Keratinocyte (primary cell): ENCODE results near the gene SERPINA10. TPM values are rescaled to one million over a fixed set of nuclear protein-coding genes. Genes with fewer than 3 reads are reported as not detected.
A peak's percentile ranks its signal among the peaks of the same experiment; 100 is the strongest.

Experiments used
- DNase-seq: peaks from one replicate; pipeline ENCODE4 v3.0.0-alpha.2; 2011; ENCODE audit warnings: low read depth, missing footprints, low spot score
- FAIRE-seq: peaks from 2 replicates; lab custom pipeline; 2011; peaks lifted over from hg19 to GRCh38; lab: Jason Lieb, UNC
- H2AFZ ChIP-seq: 2 replicates; pipeline ENCODE4 v1.6.0; 2012; ENCODE audit warnings: low read length, control low read depth, inconsistent platforms; ENCODE audit not compliant: control insufficient read depth
- H3K27ac ChIP-seq: 2 replicates; pipeline ENCODE4 v1.5.1; 2011; ENCODE audit warnings: low read length; ENCODE audit not compliant: control insufficient read depth, insufficient read depth
- H3K27me3 ChIP-seq: 3 replicates; pipeline ENCODE4 v1.6.0; 2011; ENCODE audit warnings: low read length; ENCODE audit not compliant: control insufficient read depth, insufficient read depth; ENCODE audit errors: extremely low read depth
- H3K36me3 ChIP-seq, 2 experiments: 2 replicates in 1 of 2; 3 replicates in 1 of 2; pipeline ENCODE4 v1.5.1; 2011; ENCODE audit warnings: low read length in 2 of 2, mild to moderate bottlenecking in 1 of 2; ENCODE audit not compliant: control insufficient read depth in 2 of 2, insufficient read depth in 2 of 2; ENCODE audit errors: extremely low read depth in 1 of 2
- H3K4me1 ChIP-seq: 3 replicates; pipeline ENCODE4 v1.5.1; 2011; ENCODE audit warnings: low read length; ENCODE audit not compliant: control insufficient read depth, insufficient read depth; ENCODE audit errors: extremely low read depth
- H3K4me2 ChIP-seq: 3 replicates; pipeline ENCODE4 v1.6.0; 2011; ENCODE audit warnings: low read depth, low read length; ENCODE audit not compliant: control insufficient read depth, insufficient read depth; ENCODE audit errors: extremely low read depth
- H3K4me3 ChIP-seq, 3 experiments: fragments of 200-600 bp in 1 of 3; sonication (generic) in 1 of 3; 2 replicates in 2 of 3; 3 replicates in 1 of 3; pipeline ENCODE4 v1.5.1; 2011 to 2016; ENCODE audit warnings: low read length in 3 of 3, mild to moderate bottlenecking in 3 of 3, control low read depth in 2 of 3, inconsistent platforms in 1 of 3, low read depth in 1 of 3, mixed read lengths in 1 of 3, mixed run types in 1 of 3, moderate library complexity in 1 of 3; ENCODE audit not compliant: control insufficient read depth in 2 of 3, insufficient read depth in 2 of 3; ENCODE audit errors: extremely low read depth in 1 of 3
- H3K79me2 ChIP-seq: 2 replicates; pipeline ENCODE4 v1.6.0; 2012; ENCODE audit warnings: low read length; ENCODE audit not compliant: control insufficient read depth, insufficient read depth
- H3K9ac ChIP-seq: 3 replicates; pipeline ENCODE4 v1.6.0; 2011; ENCODE audit warnings: low read length; ENCODE audit not compliant: control insufficient read depth, insufficient read depth; ENCODE audit errors: extremely low read depth
- H3K9me1 ChIP-seq: 3 replicates; pipeline ENCODE4 v1.6.0; 2011; ENCODE audit warnings: low read length; ENCODE audit not compliant: control insufficient read depth, insufficient read depth; ENCODE audit errors: extremely low read depth
- H3K9me3 ChIP-seq: 2 replicates; pipeline ENCODE4 v1.5.1; 2012; ENCODE audit warnings: low read depth, low read length; ENCODE audit not compliant: control insufficient read depth
- H4K20me1 ChIP-seq: 3 replicates; pipeline ENCODE4 v1.6.0; 2011; ENCODE audit warnings: low read length; ENCODE audit not compliant: control insufficient read depth, insufficient read depth; ENCODE audit errors: extremely low read depth
- EZH2 ChIP-seq: IDR thresholded peaks from one replicate; pipeline ENCODE4 v1.6.1; 2012; ENCODE audit warnings: inconsistent platforms, mild to moderate bottlenecking, low read length, moderate library complexity
- dilution Hi-C: fragments of 300-500 bp; cut with MboI; formaldehyde crosslinking; loops from one replicate; pipeline ENCODE4 v1.7.0; 2020; ENCODE audit warnings: low sequenced_read_pairs; ENCODE audit not compliant: extremely low pct_ligation_motif_present
- polyA plus RNA-seq, 5 experiments: library from polyadenylated mRNA; depleted of rRNA in 3 of 5; stranded (reverse) in 3 of 5; stranded (forward) in 1 of 5; unstranded in 1 of 5; fragments of >200 nt; gene quantifications; 1 replicate in 1 of 5; 2 replicates in 3 of 5; 3 replicates in 1 of 5; pipeline versions ENCODE4 v1.2.1 to v1.2.3, GENCODE V29; 2011 to 2012; ENCODE audit warnings: missing spikeins in 2 of 5, low read depth in 1 of 5, low replicate concordance in 1 of 5
- TF ChIP-seq, protein P1 (sequence below), 3 experiments: IDR thresholded peaks in 1 of 3; conservative IDR thresholded peaks in 1 of 3; optimal IDR thresholded peaks in 1 of 3; 2 replicates in 2 of 3; 3 replicates in 1 of 3; pipeline versions ENCODE3 to v1.5.1; 2011; ENCODE audit warnings: low read length in 3 of 3, mild to moderate bottlenecking in 3 of 3, moderate library complexity in 2 of 3, control low read depth in 1 of 3, inconsistent platforms in 1 of 3; ENCODE audit not compliant: insufficient read depth in 2 of 3; ENCODE audit errors: extremely low read depth in 1 of 3

SERPINA10 gene
- polyA plus RNA-seq, 1 donor (not counting 4 experiments of a cell fraction or from before 2014, with no cell fraction given) = not detected

DNA sequence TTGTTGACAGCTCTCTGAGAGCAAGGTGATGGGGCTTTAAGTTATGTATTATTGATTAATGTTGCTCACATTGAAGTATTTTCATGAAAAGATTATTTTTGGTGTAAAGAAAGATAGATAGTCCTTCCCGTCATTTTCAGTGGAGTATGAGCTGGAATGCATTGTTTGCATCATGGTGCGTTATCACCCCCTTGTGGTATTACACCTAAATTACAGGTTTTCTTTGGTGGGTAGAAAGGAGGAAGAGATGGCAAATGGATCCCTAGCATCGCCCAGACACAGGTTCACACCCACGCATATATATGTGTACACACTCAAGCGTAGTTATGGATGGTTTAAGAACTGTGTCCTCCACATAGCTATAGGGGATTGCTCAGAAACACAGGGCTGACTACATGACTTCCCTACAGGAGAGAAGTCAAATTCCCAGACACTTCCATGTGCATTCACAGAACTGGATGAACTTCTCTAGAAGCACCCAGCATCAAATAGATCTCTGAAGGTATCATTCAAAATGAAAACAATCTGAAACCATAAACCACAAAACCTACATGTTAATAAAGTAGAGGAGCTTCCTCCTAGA lies 14.4 kb upstream of the SERPINA10 start:
- peak; percentile 13 for FAIRE-seq
- no peaks in the 10 kb centered on the region for H3K9me1 ChIP-seq
- no peak overlapping the region for H3K27ac ChIP-seq
- no peaks in the 10 kb centered on the region for H3K79me2 ChIP-seq
- H4K20me1 ChIP-seq = no peaks in the 10 kb centered on the region
- TF ChIP-seq, protein P1, sequence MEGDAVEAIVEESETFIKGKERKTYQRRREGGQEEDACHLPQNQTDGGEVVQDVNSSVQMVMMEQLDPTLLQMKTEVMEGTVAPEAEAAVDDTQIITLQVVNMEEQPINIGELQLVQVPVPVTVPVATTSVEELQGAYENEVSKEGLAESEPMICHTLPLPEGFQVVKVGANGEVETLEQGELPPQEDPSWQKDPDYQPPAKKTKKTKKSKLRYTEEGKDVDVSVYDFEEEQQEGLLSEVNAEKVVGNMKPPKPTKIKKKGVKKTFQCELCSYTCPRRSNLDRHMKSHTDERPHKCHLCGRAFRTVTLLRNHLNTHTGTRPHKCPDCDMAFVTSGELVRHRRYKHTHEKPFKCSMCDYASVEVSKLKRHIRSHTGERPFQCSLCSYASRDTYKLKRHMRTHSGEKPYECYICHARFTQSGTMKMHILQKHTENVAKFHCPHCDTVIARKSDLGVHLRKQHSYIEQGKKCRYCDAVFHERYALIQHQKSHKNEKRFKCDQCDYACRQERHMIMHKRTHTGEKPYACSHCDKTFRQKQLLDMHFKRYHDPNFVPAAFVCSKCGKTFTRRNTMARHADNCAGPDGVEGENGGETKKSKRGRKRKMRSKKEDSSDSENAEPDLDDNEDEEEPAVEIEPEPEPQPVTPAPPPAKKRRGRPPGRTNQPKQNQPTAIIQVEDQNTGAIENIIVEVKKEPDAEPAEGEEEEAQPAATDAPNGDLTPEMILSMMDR (optimal IDR thresholded peaks at IDR 0.05 in 1 of 3, IDR thresholded peaks at IDR 0.05 in 1 of 3, conservative IDR thresholded peaks at IDR 0.05 in 1 of 3; ENCODE audit: extremely low read depth in 1 of 3, insufficient read depth in 2 of 3, low read length in 3 of 3) = peak; percentile 22 to 56 (median 56)
- no peak for TF ChIP-seq EZH2
- H3K4me3 ChIP-seq = no peak overlapping the region
- no peaks in the 10 kb centered on the region for H3K27me3 ChIP-seq
- no peak for DNase-seq
- no peak overlapping the region for H3K4me2 ChIP-seq
- dilution Hi-C loops = no loop called here
- H3K9ac ChIP-seq = no peak overlapping the region
- no peak overlapping the region for H2AFZ ChIP-seq
- peaks cover 5% of the 10 kb centered on the region for H3K4me1 ChIP-seq
- no peaks in the 10 kb centered on the region for H3K9me3 ChIP-seq
- H3K36me3 ChIP-seq = no peaks in the 10 kb centered on the region

DNA sequence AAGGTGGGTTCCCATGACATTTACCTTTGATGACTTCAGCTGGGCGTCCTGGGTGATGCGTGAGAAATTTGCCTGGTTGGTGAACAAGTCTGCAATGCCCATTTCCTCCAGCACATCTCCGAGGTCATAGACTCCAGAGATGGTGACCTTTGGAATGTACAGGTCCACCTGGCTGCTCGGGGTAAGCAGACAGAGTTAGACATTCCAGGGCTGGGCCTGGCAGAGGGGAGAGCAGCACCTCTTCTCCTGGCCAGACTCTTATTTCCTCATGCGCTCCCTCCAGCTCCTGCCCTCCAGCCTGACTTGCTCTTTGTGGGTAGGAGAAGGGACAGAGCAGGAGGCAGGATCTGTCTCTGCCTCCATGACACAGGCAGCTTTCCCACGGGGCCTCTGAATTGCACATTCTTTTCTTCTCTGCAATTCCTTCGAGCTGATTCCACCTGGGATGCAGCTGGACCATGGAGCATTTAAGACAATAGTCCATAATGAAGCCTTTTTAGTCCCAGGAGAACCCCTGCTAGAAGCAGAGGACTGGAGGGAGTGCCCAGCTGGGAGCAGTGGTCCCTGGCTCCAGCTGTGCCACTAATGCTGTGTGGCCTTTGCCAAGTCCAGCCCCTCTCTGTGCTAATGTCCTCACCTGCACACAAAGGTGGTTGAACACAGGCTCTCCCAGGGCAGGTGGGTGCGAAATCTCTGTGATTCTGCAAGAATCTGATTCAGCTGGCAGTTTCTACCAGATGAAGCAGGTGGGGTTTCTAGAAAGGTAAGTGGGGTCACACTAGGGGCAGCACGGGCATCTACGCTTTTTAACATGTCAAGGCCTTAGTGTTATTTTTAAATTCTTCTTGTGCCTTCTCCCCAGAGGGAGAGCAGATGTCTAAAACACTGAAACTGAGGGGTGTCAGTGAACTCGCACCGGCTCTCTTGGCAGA lies 13.2 kb upstream of the SERPINA10 start:
- H3K4me3 ChIP-seq = no peak overlapping the region
- TF ChIP-seq EZH2 = no peak
- TF ChIP-seq, protein P1 (optimal IDR thresholded peaks at IDR 0.05 in 1 of 3, IDR thresholded peaks at IDR 0.05 in 1 of 3, conservative IDR thresholded peaks at IDR 0.05 in 1 of 3; ENCODE audit: extremely low read depth in 1 of 3, insufficient read depth in 2 of 3, low read length in 3 of 3) = no peak
- no peak for DNase-seq
- no peaks in the 10 kb centered on the region for H3K79me2 ChIP-seq
- no peaks in the 10 kb centered on the region for H4K20me1 ChIP-seq
- no peaks in the 10 kb centered on the region for H3K9me3 ChIP-seq
- H3K4me1 ChIP-seq = no peaks in the 10 kb centered on the region
- no peak overlapping the region for H3K9ac ChIP-seq
- no peak overlapping the region for H3K27ac ChIP-seq
- no peaks in the 10 kb centered on the region for H3K27me3 ChIP-seq
- no peak for FAIRE-seq
- dilution Hi-C loops = no loop called here
- no peak overlapping the region for H2AFZ ChIP-seq
- no peaks in the 10 kb centered on the region for H3K9me1 ChIP-seq
- no peak overlapping the region for H3K4me2 ChIP-seq
- no peaks in the 10 kb centered on the region for H3K36me3 ChIP-seq
